Astrocyte (in vitro differentiated cells and primary cell): ENCODE measurements around the gene VGLL4.

ENCODE experiments used
- CTCF ChIP-seq: IDR thresholded peaks from 2 replicates; pipeline ENCODE4 v1.5.1; 2011; ENCODE audit warnings: low read depth, mild to moderate bottlenecking, inconsistent platforms, low read length, moderate library complexity; ENCODE audit not compliant: insufficient read depth
- EZH2 ChIP-seq: IDR thresholded peaks from 2 replicates; pipeline ENCODE4 v1.6.1; 2012; ENCODE audit warnings: mild to moderate bottlenecking, low read length, inconsistent platforms; ENCODE audit not compliant: insufficient read depth

GRCh38 chr3:11668243-11669235, 24.8 kb upstream of the VGLL4 start:
- TF ChIP-seq CTCF (no peak), EZH2 (no peak)
